Large intestine (tissue), 3 donors: Measurements from ENCODE around the gene TMEM132D. TPM values are rescaled to one million over a fixed set of nuclear protein-coding genes. Genes with fewer than 3 reads are reported as not detected.
"Not testable (repeated sequence)": the region's sequence is repeated elsewhere in the genome, so short reads cannot be mapped to it uniquely, and the experiment has no call there.

Source experiments
- DNase-seq, 2 donors: peaks; one replicate each; pipeline versions ENCODE4 v3.0.0 to v3.0.0-alpha.2; 2013
- H3K27ac ChIP-seq: one replicate; pipeline ENCODE4 v1.5.1; 2013; ENCODE audit warnings: low read length
- H3K27me3 ChIP-seq: 2 replicates; pipeline ENCODE4 v1.6.1; 2013; ENCODE audit warnings: low read length; ENCODE audit not compliant: control insufficient read depth, insufficient read depth
- H3K36me3 ChIP-seq: 2 replicates; pipeline ENCODE4 v1.6.1; 2013; ENCODE audit warnings: low read length; ENCODE audit not compliant: control insufficient read depth, insufficient read depth
- H3K4me1 ChIP-seq: one replicate; pipeline ENCODE4 v1.6.1; 2013; ENCODE audit warnings: low read length; ENCODE audit not compliant: control insufficient read depth, insufficient read depth
- H3K4me3 ChIP-seq: one replicate; pipeline ENCODE4 v1.5.1; 2013; ENCODE audit warnings: low read length
- H3K9me3 ChIP-seq: one replicate; pipeline ENCODE4 v1.6.1; 2013; ENCODE audit warnings: mild to moderate bottlenecking, low read depth, low read length, moderate library complexity; ENCODE audit not compliant: control insufficient read depth
- WGBS: methylation state at CpG from one replicate; pipeline ENCODE4 v1.1.5; 2013; ENCODE audit warnings: low lambda C conversion rate; ENCODE audit not compliant: insufficient coverage; 5-methylcytosine and 5-hydroxymethylcytosine counted together
- polyA plus RNA-seq: library from polyadenylated mRNA; unstranded; fragments of 120-200 nt; gene quantifications from one replicate; pipeline ENCODE4 v1.2.1, GENCODE V29; 2013

TMEM132D gene
- polyA plus RNA-seq, 1 donor = 0.55 TPM

DNA sequence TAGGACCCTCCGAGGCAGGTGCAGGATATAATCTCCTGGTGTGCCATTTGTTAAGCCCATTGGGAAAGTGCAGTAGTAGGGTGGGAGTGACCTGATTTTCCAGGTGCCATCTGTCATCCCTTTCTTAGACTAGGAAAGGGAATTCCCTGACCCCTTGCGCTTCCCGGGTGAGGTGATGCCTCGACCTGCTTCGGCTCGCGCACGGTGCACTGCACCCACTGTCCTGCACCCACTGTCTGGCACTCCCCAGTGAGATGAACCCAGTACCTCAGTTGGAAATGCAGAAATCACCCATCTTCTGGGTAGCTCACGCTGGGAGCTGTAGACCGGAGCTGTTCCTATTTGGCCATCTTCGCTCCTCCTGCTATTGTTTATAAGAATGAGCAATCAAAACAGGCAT is 860.5 kb downstream of the TMEM132D start:
- H3K9me3 ChIP-seq = not testable (repeated sequence)

DNA sequence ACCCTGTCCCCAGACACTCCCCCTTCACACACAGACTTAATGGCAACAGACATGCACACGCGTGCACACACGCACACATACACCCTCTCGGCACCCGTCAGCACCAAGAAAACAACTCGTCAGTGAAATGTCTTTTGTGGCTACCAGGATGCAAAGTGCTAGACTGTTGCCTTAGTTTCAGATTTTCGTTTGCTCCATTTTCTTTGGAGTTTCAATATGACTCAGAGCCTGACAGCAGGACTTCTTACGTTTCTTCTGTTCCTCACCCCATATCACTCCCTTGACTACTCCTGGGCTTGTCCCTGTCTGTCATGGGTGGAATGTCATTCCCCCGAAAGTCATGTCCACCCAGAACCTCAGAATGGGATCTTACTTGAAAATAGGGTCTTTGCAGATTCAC is 867.7 kb downstream of the TMEM132D start:
- Histone ChIP-seq H3K27ac (no peak overlapping the region), H3K27me3 (no peaks in the 10 kb centered on the region), H3K4me3 (no peak overlapping the region), H3K36me3 (no peaks in the 10 kb centered on the region), H3K4me1 (no peaks in the 10 kb centered on the region), H3K9me3 (no peaks in the 10 kb centered on the region)
- DNase-seq = no peak
- 80% methylated on average over 1 of the region's 9 CpGs for WGBS

More for the DNA sequence above, 860.5 kb downstream of the TMEM132D start:
- not testable (repeated sequence) for H3K27me3 ChIP-seq, H3K4me1 ChIP-seq, H3K27ac ChIP-seq, H3K4me3 ChIP-seq, H3K36me3 ChIP-seq, DNase-seq
- no CpG with 5 or more reads among the region's 11 CpGs for WGBS

DNA sequence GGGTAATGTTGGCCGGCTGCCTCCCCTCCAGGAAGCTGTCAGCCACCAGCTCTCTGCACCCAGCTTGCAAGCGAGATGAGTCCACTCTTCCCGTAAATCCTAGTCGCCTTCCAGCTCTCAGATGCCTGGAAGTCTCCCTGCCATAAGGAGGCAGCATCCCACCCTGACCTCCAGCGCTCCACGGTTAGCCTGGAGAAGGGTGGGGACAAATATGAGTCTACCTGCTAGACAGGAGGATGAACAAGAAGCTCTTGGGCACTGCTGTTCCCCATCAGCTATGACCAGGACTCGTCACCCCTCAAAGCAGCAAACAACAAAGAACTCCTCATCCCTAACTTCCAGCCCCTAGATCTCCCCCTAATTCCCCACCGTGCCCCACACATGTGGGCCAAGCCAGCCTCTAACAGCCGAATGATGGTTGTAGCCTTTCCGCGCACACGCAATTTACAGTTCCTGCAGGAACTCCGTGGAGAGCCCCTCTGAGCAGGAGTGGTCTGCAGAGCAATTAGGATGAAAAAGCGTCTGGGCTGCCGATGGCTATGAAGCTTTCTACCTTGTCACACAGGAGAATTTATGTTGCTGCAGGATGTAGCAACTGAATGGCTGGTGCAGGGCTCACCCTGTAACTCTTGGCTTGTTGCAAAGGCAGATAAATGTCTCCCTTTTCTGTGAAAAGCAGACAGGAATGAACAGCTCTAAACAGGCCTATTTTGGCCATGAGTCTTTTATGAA is 869.1 kb downstream of the TMEM132D start:
- H3K27me3 ChIP-seq = no peaks in the 10 kb centered on the region
- no peak overlapping the region for H3K4me3 ChIP-seq
- H3K36me3 ChIP-seq = no peaks in the 10 kb centered on the region
- H3K27ac ChIP-seq = no peak overlapping the region
- no peaks in the 10 kb centered on the region for H3K4me1 ChIP-seq
- no CpG with 5 or more reads among the region's 15 CpGs for WGBS
- no peak for DNase-seq
- no peaks in the 10 kb centered on the region for H3K9me3 ChIP-seq

DNA sequence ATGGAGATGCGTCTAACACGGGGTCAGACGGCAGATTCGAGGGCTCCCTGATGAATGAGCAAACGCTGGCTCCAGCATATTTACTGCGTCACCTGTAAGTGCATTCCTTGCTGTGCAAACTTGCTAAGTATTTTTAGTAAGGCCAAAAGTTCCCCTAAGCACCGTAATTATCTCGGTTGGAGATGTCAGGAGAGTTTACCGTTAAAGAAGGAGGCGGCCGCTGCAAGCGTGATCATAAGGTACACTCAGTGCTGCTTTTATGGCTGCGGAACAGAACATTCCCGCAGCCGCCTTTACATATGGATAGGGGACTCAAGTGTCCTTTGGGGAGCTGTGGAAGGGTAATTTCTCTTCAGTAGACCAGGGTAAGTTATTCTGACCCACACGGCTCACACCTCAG is 875.0 kb downstream of the TMEM132D start:
- no peak for DNase-seq
- no peaks in the 10 kb centered on the region for H3K4me1 ChIP-seq
- H3K36me3 ChIP-seq = no peaks in the 10 kb centered on the region
- no peak overlapping the region for H3K4me3 ChIP-seq
- H3K27me3 ChIP-seq = peaks cover 6% of the 10 kb centered on the region
- peaks cover 10% of the 10 kb centered on the region for H3K9me3 ChIP-seq
- no peak overlapping the region for H3K27ac ChIP-seq
- no CpG with 5 or more reads among the region's 16 CpGs for WGBS

DNA sequence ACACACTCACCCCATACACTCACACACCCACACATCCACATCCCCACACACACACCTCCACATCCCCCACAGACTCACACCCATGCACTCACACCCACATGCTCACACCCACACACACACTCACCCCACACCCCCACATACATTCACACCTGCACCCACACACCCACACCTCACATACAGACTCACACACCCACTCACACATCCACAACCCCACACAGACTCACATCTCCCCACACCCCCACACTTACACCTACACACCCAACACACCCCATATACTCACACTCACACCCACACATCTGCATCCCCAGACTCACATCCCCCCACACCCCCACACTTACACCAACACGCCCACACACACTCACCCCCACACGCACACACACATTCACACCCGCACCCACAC is 878.8 kb downstream of the TMEM132D start:
- Histone ChIP-seq H3K9me3 (peaks cover 10% of the 10 kb centered on the region), H3K4me3 (no peak overlapping the region), H3K27me3 (peaks cover 6% of the 10 kb centered on the region), H3K4me1 (no peaks in the 10 kb centered on the region), H3K36me3 (no peaks in the 10 kb centered on the region), H3K27ac (no peak overlapping the region)
- no peak for DNase-seq
- no CpG with 5 or more reads among the region's 3 CpGs for WGBS
